ENCODE results near the gene TEK.
"Not testable (repeated sequence)": the region's sequence is repeated elsewhere in the genome, so short reads cannot be mapped to it uniquely, and the experiment has no call there.

TEK gene

GRCh38 chr9:27108981-27109541, at the start of gene TEK:
TSS of gene TEK (plus strand) at chr9:27109225. CDS start at chr9:27109591, 366 bp downstream.
- DNase-seq (ENCODE audit: low spot score) = no peak

- DNase-seq (ENCODE audit: low spot score) = no peak
These were observed 49.6 kb upstream of the TEK start for GRCh38 chr9:27059412-27059811.

DNA sequence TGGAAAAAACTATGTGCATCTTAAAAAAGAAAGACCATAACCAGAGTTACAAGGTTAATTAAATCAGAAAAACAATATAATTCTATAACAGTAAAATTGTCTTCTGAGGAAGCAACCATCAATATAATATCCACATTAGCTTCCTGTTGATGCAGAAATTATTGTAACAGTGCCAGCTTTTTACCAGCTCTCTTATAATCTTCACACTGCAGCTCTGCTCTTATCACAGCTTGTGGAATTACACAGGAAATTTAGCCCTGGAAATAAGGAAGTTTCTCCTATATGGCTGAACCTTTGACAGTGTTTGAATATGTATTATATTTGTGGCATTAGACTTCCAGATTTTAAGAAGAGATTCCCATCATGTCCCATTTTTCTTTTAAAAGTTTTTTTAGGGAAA, 49.1 kb upstream of the TEK start:
- DNase-seq (ENCODE audit: low spot score) = no peak

DNA sequence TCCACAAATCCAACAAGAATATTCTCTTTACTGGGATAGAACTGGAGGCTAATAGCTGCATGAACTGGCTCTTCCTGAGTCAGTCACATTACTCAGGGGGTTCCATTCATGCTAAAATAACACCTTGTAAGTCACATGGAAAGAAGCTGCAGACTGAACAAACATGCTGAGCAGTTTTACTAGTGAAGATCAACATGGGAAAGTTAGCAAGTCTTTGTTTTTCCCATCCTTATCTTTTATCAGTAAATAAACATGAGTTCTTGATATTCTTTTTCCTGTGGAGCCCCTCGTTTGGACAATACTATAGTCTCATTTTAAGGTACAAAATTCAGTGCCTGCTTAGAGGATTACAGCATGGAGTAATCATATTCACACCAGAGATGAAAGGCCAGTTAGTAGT, 43.7 kb upstream of the TEK start:
- no peak for DNase-seq (ENCODE audit: low spot score)

DNA sequence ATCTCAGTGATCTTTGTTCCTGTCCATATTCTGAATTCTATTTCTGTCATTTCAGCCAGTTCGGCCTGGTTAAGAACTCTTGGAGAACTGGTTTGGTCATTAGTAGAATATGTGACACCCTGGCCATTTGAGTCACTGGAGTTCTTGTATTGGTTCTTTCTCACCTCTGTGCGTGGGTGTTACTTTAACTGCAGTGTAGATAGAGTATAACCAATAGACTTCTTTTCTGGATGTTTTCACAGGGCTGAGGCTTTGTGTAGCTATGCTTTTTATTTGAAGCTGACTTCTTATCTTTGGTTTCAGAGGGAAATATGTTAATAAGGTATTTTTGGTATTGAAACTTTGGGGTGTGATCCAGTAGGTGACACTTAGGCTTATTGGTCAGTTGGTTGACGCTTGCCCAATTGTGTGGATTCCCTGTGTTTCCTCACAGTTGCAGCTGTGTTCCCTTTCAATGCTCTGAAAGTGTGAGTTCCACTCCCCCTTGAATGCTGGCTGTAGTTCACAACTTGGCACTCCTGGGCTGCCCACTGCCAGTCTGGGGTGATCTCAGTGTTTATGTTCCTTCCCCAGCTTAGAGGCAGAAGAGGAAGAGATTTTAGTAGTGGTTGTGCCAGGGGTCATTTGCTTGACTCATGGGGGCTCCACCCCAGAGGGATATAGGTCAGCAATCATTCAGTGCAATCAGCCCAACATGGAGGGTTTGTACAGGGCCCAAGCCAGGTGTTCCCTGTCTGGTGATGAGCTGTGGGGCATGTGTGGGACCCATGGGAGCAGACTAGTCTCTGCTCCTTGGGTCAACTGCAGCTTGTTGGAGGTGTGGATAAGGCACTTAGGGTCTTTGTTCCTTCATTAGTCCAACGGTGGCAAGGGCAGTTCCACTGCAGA, 34.9 kb upstream of the TEK start:
- DNase-seq (ENCODE audit: low spot score) = no peak

DNA sequence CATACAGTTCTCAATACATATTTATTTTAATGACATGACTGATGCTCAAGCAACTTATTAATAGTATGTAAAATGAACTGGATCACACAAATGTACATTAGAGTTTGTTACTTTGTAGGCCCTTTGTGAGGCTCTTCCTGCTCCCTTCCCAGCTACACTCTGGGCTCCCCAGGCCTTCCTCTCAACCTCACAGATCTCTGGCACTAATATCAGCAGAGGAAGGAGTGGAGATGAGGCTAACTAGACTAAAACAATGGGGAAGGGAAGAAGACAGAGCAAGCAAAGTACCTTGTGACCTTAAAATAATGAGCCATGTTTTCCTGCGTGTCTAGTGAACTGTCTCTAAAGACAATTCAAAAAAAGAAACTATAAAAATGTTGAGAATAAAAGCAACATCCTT, 30.3 kb upstream of the TEK start:
- no peak for DNase-seq (ENCODE audit: low spot score)

GRCh38 chr9:27085456-27085855, 23.6 kb upstream of the TEK start:
- no peak for DNase-seq (ENCODE audit: low spot score)

- DNase-seq (ENCODE audit: low spot score) = no peak
These were observed 22.0 kb upstream of the TEK start for GRCh38 chr9:27086818-27087680.

GRCh38 chr9:27088981-27089380, 20.0 kb upstream of the TEK start:
- no peak for DNase-seq (ENCODE audit: low spot score)

- DNase-seq (ENCODE audit: low spot score) = no peak
These were observed 19.3 kb upstream of the TEK start for GRCh38 chr9:27089706-27090105.

DNA sequence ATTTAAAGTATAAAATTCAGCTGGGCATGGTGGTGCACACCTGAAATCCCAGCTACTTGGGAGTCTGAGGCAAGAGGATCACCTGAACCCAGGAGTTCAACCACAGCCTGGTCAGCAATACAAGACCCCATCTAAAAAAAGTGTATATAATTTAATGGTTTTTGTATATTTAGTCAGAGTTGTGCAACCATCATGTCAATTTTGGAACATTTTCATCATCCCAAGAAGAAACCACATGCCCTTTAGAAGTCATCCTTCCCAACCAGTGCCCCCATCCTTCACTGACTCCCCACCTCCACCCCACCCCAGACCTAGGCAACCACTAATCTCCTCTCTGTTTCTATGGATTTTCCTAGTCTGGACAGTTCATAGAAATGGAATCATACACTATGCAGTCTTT, 18.8 kb upstream of the TEK start:
- DNase-seq (ENCODE audit: low spot score) = no peak

DNA sequence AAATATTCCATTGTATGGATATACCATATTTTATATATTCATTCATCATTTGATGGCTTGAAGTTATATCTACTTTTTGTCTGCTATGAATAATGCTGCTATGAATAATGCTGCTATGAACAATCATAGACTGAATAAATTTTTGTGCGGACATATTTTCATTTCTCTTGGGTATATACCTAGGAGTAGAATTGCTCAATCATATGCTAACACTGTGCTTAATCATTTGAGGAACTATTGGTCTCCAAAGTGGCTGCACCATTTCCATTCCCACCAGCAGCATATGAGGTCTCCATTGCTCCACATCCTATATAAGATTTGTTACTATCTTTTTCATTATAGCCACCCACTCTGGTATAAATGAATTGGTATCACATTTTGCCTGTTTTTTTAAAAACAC, 18.3 kb upstream of the TEK start:
- no peak for DNase-seq (ENCODE audit: low spot score)

DNA sequence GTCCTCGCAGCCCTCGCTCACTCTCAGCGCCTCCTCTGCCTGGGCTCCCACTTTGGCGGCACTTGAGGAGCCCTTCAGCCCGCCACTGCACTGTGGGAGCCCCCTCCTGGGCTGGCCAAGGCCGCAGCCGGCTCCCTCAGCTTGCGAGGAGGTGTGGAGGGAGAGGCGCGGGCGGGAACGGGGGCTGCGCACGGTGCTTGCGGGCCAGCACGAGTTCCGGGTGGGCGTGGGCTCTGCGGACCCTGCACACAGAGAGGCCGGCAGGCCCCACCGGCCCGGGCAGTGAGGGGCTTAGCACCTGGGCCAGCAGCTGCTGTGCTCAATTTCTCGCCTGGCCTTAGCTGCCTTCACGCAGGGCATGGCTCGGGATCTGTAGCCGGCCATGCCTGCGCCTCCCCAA, 16.5 kb upstream of the TEK start:
- DNase-seq (ENCODE audit: low spot score) = not testable (repeated sequence)

- not testable (repeated sequence) for DNase-seq (ENCODE audit: low spot score)
These were observed 15.5 kb upstream of the TEK start for GRCh38 chr9:27093384-27094067.

- DNase-seq (ENCODE audit: low spot score) = no peak
These were observed 14.3 kb upstream of the TEK start for GRCh38 chr9:27094640-27095298.

- no peak for DNase-seq (ENCODE audit: low spot score)
These were observed 1.8 kb upstream of the TEK start for GRCh38 chr9:27107241-27107640.

DNA sequence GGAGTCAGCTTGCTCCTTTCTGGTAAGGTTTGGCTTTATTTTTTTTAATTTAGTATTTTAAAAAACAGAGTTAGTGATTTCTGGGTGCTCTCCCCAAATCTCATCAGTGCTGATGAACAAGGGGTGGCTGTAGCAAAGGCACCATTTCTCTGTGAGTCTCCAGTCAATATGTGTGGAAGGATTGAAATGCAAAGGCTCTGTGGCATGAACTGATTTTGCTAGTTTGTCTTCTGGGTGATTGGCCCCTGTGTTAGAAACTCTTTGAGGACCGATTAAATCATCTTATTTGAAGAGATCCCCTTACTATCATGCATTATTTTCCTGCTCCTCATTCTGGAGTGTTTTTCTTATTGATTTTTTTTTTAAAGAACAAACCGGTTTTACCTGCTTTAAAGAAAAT, 596 bp downstream of the TEK start:
- DNase-seq (ENCODE audit: low spot score) = no peak

DNA sequence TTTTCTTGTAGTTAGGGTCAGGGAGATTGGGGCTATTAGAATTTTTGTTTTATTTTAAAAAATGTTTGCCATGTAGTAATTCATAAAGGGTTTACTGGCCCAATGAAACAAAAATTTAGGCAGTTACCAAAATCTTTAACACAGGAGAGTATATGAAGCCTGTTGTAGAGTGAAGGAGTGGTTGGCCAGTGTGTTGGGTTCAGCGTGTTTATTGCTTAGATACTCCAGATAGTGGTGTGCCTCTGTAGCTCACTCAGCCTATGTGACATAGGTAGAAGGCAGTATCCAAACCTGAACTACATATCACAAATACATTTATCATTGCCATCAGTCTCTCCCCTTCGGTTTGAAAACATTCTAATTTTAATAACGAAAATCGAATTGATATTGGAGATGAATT, 1.2 kb downstream of the TEK start:
- DNase-seq (ENCODE audit: low spot score) = no peak

DNA sequence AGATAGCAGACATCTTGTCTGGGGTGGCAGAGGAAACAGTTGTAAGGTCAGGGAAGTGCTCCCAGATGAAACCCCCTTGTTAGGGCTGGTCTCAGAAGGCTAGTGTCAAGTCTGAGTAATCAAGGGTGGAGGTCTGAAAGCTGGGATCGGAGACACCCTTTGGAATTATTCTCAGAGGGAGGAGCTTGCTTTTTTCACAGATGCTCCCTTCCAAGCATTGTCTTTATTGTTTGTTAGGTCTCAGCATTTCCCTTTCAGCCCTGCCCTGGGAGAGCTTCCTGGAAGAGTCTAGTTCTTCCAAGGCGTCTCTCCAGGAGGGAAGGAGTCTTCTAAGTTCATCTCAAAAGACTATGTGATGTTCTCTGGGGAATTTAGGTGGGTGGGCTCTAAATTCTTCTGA, 3.2 kb downstream of the TEK start:
- no peak for DNase-seq (ENCODE audit: low spot score)

DNA sequence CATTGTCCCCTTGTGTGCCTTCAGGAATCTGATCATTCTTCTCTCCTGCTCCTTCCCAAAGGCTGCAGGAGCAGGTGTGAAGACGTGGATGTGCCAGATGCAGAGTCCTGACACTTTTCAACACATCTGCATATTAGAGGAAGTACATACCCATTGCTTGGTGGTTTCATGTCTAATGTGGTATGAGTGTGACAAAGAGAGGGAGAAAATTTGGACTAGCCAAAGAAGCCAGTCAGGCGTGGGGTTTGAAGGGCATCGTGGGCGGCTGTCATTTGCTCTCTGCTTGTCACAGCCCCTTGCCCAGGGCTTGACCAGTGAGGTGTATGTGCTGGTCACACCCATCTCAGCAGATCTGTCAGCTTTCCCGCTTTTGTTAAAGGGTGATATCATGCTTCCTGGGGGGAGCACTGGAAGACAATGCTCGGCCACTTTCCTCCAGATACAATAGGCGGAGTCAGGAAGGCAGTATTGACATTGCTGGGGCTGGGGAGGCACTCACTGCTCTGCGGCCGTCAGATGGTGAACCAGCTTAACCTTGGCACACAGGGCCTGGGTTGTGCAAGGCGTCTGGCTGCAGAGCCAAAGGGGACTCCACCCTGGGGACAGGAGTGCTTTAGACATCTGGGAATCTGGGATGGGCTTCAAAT, 8.6 kb downstream of the TEK start:
- no peak for DNase-seq (ENCODE audit: low spot score)

DNA sequence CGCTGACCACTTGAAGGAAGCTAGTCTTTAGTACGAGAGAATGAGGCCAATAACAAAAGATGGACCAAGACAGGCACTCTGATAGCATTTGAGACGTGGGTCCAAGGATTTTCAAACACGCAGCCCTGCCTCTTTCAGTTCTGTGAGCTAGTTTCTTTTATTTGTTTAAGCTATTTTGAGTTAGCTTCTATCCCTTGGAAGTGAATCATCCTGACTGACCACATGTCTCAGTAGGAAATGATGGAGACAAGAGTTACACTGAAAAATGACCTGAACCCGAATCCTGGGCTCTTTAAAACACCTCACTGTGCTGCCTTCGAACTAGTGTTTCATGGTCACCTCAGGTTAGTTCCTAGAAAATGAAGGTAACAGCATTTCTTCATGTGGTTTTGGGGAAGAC, 9.9 kb downstream of the TEK start:
- no peak for DNase-seq (ENCODE audit: low spot score)
